ENCODE results near the gene CYS1.

CYS1 gene

GRCh38 chr2:10067881-10068280 lies 12.3 kb downstream of the CYS1 start:
- no peak for DNase-seq

- DNase-seq = no peak
Measured at GRCh38 chr2:10067330-10067729, 12.9 kb downstream of the CYS1 start.

GRCh38 chr2:10065773-10066055 lies 14.5 kb downstream of the CYS1 start:
- no peak for DNase-seq

- peak; percentile 33 to 34 for DNase-seq
Measured at GRCh38 chr2:10064932-10065772, 15.1 kb downstream of the CYS1 start.

GRCh38 chr2:10063566-10063965 lies 16.6 kb downstream of the CYS1 start:
- DNase-seq = no peak

- no peak for DNase-seq
Measured at GRCh38 chr2:10062931-10063365, 17.3 kb downstream of the CYS1 start.

GRCh38 chr2:10061221-10061925 lies 18.8 kb downstream of the CYS1 start:
- DNase-seq = no peak

- DNase-seq = no peak
Measured at GRCh38 chr2:10059552-10060335, 20.5 kb downstream of the CYS1 start.

GRCh38 chr2:10059016-10059351 lies 21.2 kb downstream of the CYS1 start:
- no peak for DNase-seq

GRCh38 chr2:10058251-10059015 lies 21.8 kb downstream of the CYS1 start:
- no peak for DNase-seq

- DNase-seq = no peak
Measured at GRCh38 chr2:10057231-10058107, 22.7 kb downstream of the CYS1 start.

- no peak for DNase-seq
Measured at GRCh38 chr2:10056439-10056838, 23.8 kb downstream of the CYS1 start.

- DNase-seq = no peak
Measured at GRCh38 chr2:10054976-10055375, 25.2 kb downstream of the CYS1 start.

GRCh38 chr2:10054424-10054823 lies 25.8 kb downstream of the CYS1 start:
- no peak for DNase-seq

GRCh38 chr2:10053351-10053750 lies 26.9 kb downstream of the CYS1 start:
- DNase-seq = no peak

- DNase-seq = no peak
Measured at GRCh38 chr2:10052216-10052615, 28.0 kb downstream of the CYS1 start.

- DNase-seq = peak; percentile 36 to 39
Measured at GRCh38 chr2:10048501-10049171, 31.6 kb downstream of the CYS1 start.

GRCh38 chr2:10047616-10048500 lies 32.4 kb downstream of the CYS1 start:
- DNase-seq = no peak

- DNase-seq = no peak
Measured at GRCh38 chr2:10046931-10047330, 33.3 kb downstream of the CYS1 start.
